H9 (cell line): ENCODE measurements around the gene SLC35G6. TPM values are rescaled to one million over a fixed set of nuclear protein-coding genes. Genes with fewer than 3 reads are reported as not detected.

Source experiments
- DNase-seq: peaks from one replicate; pipeline ENCODE4 v3.0.0-alpha.2; 2017
- H2AFZ ChIP-seq: one replicate; pipeline ENCODE4 v1.6.1; 2013; ENCODE audit warnings: mild to moderate bottlenecking, low read length, control low read depth, moderate library complexity
- H2AK5ac ChIP-seq: 2 replicates; pipeline ENCODE4 v1.6.1; 2013; ENCODE audit warnings: low read length, control low read depth, mixed read lengths; ENCODE audit not compliant: insufficient read length
- H2BK120ac ChIP-seq: one replicate; pipeline ENCODE4 v1.6.1; 2013; ENCODE audit warnings: low read depth, mild to moderate bottlenecking, low read length, control low read depth, inconsistent platforms; ENCODE audit not compliant: poor library complexity, severe bottlenecking
- H2BK12ac ChIP-seq: 2 replicates; pipeline ENCODE4 v1.6.1; 2013; ENCODE audit warnings: low read length, control low read depth, mixed read lengths, low read depth; ENCODE audit not compliant: insufficient read length
- H2BK15ac ChIP-seq: 2 replicates; pipeline ENCODE4 v1.6.1; 2013; ENCODE audit warnings: low read depth, low read length, control low read depth
- H2BK20ac ChIP-seq: one replicate; pipeline ENCODE4 v1.6.1; 2013; ENCODE audit warnings: low read depth, mild to moderate bottlenecking, low read length, control low read depth, inconsistent platforms; ENCODE audit not compliant: poor library complexity, severe bottlenecking
- H2BK5ac ChIP-seq: 2 replicates; pipeline ENCODE4 v1.6.1; 2013; ENCODE audit warnings: low read length, control low read depth, mixed read lengths; ENCODE audit not compliant: insufficient read length
- H3K14ac ChIP-seq: 2 replicates; pipeline ENCODE4 v1.6.1; 2013; ENCODE audit warnings: low read length, control low read depth; ENCODE audit not compliant: insufficient read depth
- H3K18ac ChIP-seq: 2 replicates; pipeline ENCODE4 v1.6.1; 2013; ENCODE audit warnings: low read depth, mild to moderate bottlenecking, mixed read lengths, low read length, control low read depth; ENCODE audit not compliant: insufficient read length
- H3K23ac ChIP-seq: 2 replicates; pipeline ENCODE4 v1.6.1; 2013; ENCODE audit warnings: low read length, control low read depth, mixed read lengths, low read depth; ENCODE audit not compliant: insufficient read length
- H3K23me2 ChIP-seq: 2 replicates; pipeline ENCODE4 v1.6.1; 2013; ENCODE audit warnings: low read depth, mild to moderate bottlenecking, mixed read lengths, low read length, control low read depth; ENCODE audit not compliant: insufficient read length, poor library complexity, severe bottlenecking
- H3K27ac ChIP-seq: 2 replicates; pipeline ENCODE4 v1.5.1; 2013; ENCODE audit warnings: low read length, control low read depth, mixed read lengths, low read depth; ENCODE audit not compliant: insufficient read length
- H3K27me3 ChIP-seq: 2 replicates; pipeline ENCODE4 v1.6.1; 2013; ENCODE audit warnings: low read length, control low read depth, inconsistent platforms; ENCODE audit not compliant: insufficient read depth
- H3K4ac ChIP-seq: 2 replicates; pipeline ENCODE4 v1.6.1; 2013; ENCODE audit warnings: low read depth, mild to moderate bottlenecking, control low read depth, inconsistent platforms, low read length, moderate library complexity
- H3K4me1 ChIP-seq: 2 replicates; pipeline ENCODE4 v1.6.1; 2013; ENCODE audit warnings: low read length, control low read depth, inconsistent platforms; ENCODE audit not compliant: insufficient read depth
- H3K4me2 ChIP-seq: 2 replicates; pipeline ENCODE4 v1.6.1; 2013; ENCODE audit warnings: low read length, control low read depth, mixed read lengths; ENCODE audit not compliant: insufficient read length, insufficient read depth
- H3K56ac ChIP-seq: 2 replicates; pipeline ENCODE4 v1.6.1; 2013; ENCODE audit warnings: low read depth, mild to moderate bottlenecking, mixed read lengths, low read length, control low read depth; ENCODE audit not compliant: insufficient read length
- H3K79me1 ChIP-seq: 2 replicates; pipeline ENCODE4 v1.6.1; 2013; ENCODE audit warnings: low read depth, mild to moderate bottlenecking, moderate library complexity, low read length, control low read depth, inconsistent platforms; ENCODE audit not compliant: insufficient read depth, poor library complexity, severe bottlenecking
- H3K79me2 ChIP-seq: 2 replicates; pipeline ENCODE4 v1.6.1; 2013; ENCODE audit warnings: low read length, control low read depth, inconsistent platforms; ENCODE audit not compliant: insufficient read depth
- H3K9ac ChIP-seq: 2 replicates; pipeline ENCODE4 v1.6.1; 2013; ENCODE audit warnings: low read length, control low read depth, mixed read lengths; ENCODE audit not compliant: insufficient read length; ENCODE audit errors: extremely low read depth
- H3K9me3 ChIP-seq: one replicate; pipeline ENCODE4 v1.6.1; 2013; ENCODE audit warnings: low read depth, low read length, inconsistent platforms; ENCODE audit not compliant: control insufficient read depth
- H3T11ph ChIP-seq: one replicate; pipeline ENCODE4 v1.6.1; 2013; ENCODE audit warnings: mild to moderate bottlenecking, low read length, control low read depth, inconsistent platforms
- H4K20me1 ChIP-seq: one replicate; pipeline ENCODE4 v1.6.1; 2013; ENCODE audit not compliant: control insufficient read depth, insufficient read length, insufficient read depth
- H4K5ac ChIP-seq: 2 replicates; pipeline ENCODE4 v1.6.1; 2013; ENCODE audit warnings: low read depth, mild to moderate bottlenecking, mixed read lengths, low read length, control low read depth; ENCODE audit not compliant: insufficient read length
- H4K8ac ChIP-seq: replicated peaks from 2 replicates; pipeline ENCODE4 v1.6.1; 2013; ENCODE audit warnings: low read length, control low read depth, mixed read lengths, low read depth; ENCODE audit not compliant: insufficient read length
- H4K91ac ChIP-seq: 2 replicates; pipeline ENCODE4 v1.6.1; 2013; ENCODE audit warnings: low read depth, mild to moderate bottlenecking, moderate library complexity, mixed read lengths, low read length, control low read depth; ENCODE audit not compliant: insufficient read length
- H3K27ac Mint-ChIP-seq, 3 experiments: 2 replicates in 2 of 3; 3 replicates in 1 of 3; pipeline ENCODE4 v1.8.0; 2020 to 2021; ENCODE audit warnings: mixed read lengths in 3 of 3, mild to moderate bottlenecking in 1 of 3, moderate library complexity in 1 of 3
- H3K27me3 Mint-ChIP-seq: 2 replicates; pipeline ENCODE4 v1.8.0; 2021; ENCODE audit warnings: low read depth, mild to moderate bottlenecking, moderate library complexity, mixed read lengths
- H3K36me3 Mint-ChIP-seq, 3 experiments: 2 replicates in 2 of 3; 3 replicates in 1 of 3; pipeline ENCODE4 v1.8.0; 2020 to 2021; ENCODE audit warnings: low read depth in 3 of 3, mixed read lengths in 3 of 3; ENCODE audit not compliant: insufficient read depth in 1 of 3
- H3K4me1 Mint-ChIP-seq, 2 experiments: 2 replicates each; pipeline ENCODE4 v1.8.0; 2020; ENCODE audit warnings: mixed read lengths in 2 of 2
- H3K4me3 Mint-ChIP-seq, 2 experiments: 2 replicates in 1 of 2; 3 replicates in 1 of 2; pipeline ENCODE4 v1.8.0; 2020 to 2021; ENCODE audit warnings: mild to moderate bottlenecking in 2 of 2, mixed read lengths in 2 of 2, moderate library complexity in 1 of 2
- H3K9me3 Mint-ChIP-seq, 2 experiments: 2 replicates in 1 of 2; 3 replicates in 1 of 2; pipeline ENCODE4 v1.8.0; 2020; ENCODE audit warnings: mild to moderate bottlenecking in 2 of 2, mixed read lengths in 2 of 2, moderate library complexity in 1 of 2
- WGBS: extraction: QIAGEN DNeasy Blood & Tissue Kit; methylation state at CpG from one replicate; pipeline ENCODE4 v1.1.7; 2013; ENCODE audit warnings: missing lambda C conversion rate, low lambda C conversion rate, mixed read lengths; ENCODE audit not compliant: insufficient read length; ENCODE audit errors: extremely low coverage; 5-methylcytosine and 5-hydroxymethylcytosine counted together
- total RNA-seq: library from RNA; stranded (reverse); gene quantifications from 2 replicates; pipeline ENCODE4 v1.2.1, GENCODE V29; 2021
- TF ChIP-seq, protein P1 (sequence below): fragments of 200-600 bp; sonication (generic); conservative IDR thresholded peaks from 3 replicates; pipeline ENCODE4 v1.8.0; 2021; ENCODE audit warnings: antibody characterized with exemption, mild to moderate bottlenecking

Gene SLC35G6
- total RNA-seq, 1 experiment from 2014 or later: not detected

DNA sequence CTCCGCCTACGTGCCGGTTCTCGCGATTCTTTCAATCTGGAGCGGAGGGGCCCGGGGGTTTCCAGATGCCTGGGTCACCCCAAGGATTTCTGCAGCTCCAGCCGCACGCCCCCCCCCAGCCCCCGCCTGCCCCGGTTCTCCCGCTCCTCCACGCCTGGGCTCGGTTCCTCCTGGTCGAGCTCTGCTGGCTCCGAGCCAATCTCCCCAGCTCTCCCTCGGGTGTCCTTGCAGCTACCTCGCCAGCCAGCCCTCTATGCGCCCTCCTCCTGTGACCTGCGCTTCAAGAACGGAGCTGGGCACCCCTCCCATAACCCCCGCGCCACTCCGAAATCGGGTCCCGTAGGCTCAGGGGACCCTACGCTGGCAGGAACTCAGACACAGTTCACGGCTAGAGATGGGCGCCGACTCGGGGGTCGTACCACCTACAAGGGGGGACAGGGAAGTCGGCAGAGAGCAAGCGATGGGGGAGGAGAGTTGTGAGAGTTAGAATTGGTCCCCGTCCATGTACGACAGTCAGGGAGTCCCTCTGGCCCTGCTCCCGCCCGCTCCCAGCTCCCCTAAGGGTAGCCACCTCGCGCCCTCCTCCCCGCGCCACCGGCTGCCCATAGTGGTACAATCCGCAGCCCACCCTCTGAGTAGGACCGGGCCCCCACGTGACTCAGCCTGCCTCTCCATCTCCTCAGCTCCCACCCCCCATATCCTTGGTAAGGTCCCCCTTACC lies 41.0 kb upstream of the SLC35G6 start:
- DNase-seq: peak; percentile 85
- Histone ChIP-seq H3K4me2 (peak overlapping the region; percentile 60), H2BK5ac (no peak overlapping the region), H2BK12ac (no peak overlapping the region), H3K14ac (peak overlapping the region; percentile 97), H2BK120ac (no peak overlapping the region), H3K18ac (peak overlapping the region; percentile 98), H3K23me2 (peaks cover 36% of the 10 kb centered on the region), H2AFZ (no peak overlapping the region), H3K9me3 (no peaks in the 10 kb centered on the region), H4K20me1 (no peaks in the 10 kb centered on the region), H3K79me1 (no peaks in the 10 kb centered on the region), H3K27me3 (peaks cover 7% of the 10 kb centered on the region), H2BK15ac (no peak overlapping the region), H3T11ph (no peak overlapping the region), H3K4ac (no peak overlapping the region), H3K9ac (peak overlapping the region; percentile 73), H2AK5ac (no peak overlapping the region), H3K79me2 (no peaks in the 10 kb centered on the region), H4K91ac (no peak overlapping the region), H3K4me1 (no peaks in the 10 kb centered on the region; the same call in 1 of the 2 replicates), H3K56ac (no peak overlapping the region), H3K23ac (no peak overlapping the region), H3K27ac (peak overlapping the region; percentile 1), H4K8ac (no peak overlapping the region), H2BK20ac (no peak overlapping the region), H4K5ac (peak overlapping the region; percentile 53)
- no CpG with 5 or more reads among the region's 46 CpGs for WGBS
- peak overlapping the region; percentile 93 to 98 for H3K4me3 Mint-ChIP-seq
- peaks cover 36 to 44% of the 10 kb centered on the region in 2 experiments for H3K4me1 Mint-ChIP-seq
- peak overlapping the region; percentile 97 to 99 (median 99) for H3K27ac Mint-ChIP-seq
- peaks cover 32% of the 10 kb centered on the region for H3K27me3 Mint-ChIP-seq
- H3K9me3 Mint-ChIP-seq: no peaks in the 10 kb centered on the region; a peak in 1 of 5 replicates
- peaks cover 0 to 13% (median 2%) of the 10 kb centered on the region in 3 experiments; a peak in 3 of 7 replicates for H3K36me3 Mint-ChIP-seq
- TF ChIP-seq, protein P1, sequence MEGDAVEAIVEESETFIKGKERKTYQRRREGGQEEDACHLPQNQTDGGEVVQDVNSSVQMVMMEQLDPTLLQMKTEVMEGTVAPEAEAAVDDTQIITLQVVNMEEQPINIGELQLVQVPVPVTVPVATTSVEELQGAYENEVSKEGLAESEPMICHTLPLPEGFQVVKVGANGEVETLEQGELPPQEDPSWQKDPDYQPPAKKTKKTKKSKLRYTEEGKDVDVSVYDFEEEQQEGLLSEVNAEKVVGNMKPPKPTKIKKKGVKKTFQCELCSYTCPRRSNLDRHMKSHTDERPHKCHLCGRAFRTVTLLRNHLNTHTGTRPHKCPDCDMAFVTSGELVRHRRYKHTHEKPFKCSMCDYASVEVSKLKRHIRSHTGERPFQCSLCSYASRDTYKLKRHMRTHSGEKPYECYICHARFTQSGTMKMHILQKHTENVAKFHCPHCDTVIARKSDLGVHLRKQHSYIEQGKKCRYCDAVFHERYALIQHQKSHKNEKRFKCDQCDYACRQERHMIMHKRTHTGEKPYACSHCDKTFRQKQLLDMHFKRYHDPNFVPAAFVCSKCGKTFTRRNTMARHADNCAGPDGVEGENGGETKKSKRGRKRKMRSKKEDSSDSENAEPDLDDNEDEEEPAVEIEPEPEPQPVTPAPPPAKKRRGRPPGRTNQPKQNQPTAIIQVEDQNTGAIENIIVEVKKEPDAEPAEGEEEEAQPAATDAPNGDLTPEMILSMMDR: no peak
